ENCODE data around the gene OR10P1.

DNA sequence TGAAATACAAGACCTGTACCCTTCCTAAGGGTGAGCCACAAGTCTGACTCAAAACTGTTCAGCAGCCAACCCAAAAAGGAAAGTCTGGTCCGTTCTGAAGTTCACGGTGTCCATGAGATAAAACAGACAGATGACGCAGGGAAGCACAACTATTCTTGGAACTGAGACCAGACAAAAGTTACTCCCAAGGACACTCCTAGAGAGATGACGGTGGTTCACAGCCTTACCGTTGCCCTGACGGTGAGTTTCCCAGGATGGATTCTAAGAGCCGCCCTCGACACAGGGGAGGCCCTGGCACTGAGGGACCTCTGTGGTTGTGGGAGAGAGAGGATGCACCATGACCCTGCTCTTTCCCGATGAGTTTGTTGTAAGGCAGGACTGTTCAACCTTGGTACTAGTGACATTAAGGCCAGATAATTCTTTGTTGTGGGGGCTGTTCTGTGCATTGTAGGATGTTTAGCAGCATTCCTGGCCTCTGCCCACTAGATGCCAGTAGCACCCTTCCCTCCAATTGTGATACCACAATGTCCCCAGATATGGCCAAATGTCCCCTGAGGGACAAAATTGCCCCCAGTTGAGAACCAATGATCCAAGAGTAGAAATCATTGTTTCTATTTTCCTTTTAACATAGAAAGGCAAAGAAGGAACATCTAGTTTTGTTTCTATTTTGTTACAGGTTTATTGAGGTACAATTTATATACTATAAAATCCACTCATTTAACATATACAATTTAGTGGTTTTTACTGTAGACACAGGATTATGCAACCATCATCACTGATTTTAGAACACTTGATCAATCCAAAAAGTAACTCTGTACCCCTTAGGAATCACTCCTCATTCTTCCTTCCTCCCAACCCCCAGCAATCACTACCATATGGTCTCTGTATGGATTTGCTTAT is 23.0 kb downstream of the OR10P1 start:
- TF ChIP-seq, protein P1, sequence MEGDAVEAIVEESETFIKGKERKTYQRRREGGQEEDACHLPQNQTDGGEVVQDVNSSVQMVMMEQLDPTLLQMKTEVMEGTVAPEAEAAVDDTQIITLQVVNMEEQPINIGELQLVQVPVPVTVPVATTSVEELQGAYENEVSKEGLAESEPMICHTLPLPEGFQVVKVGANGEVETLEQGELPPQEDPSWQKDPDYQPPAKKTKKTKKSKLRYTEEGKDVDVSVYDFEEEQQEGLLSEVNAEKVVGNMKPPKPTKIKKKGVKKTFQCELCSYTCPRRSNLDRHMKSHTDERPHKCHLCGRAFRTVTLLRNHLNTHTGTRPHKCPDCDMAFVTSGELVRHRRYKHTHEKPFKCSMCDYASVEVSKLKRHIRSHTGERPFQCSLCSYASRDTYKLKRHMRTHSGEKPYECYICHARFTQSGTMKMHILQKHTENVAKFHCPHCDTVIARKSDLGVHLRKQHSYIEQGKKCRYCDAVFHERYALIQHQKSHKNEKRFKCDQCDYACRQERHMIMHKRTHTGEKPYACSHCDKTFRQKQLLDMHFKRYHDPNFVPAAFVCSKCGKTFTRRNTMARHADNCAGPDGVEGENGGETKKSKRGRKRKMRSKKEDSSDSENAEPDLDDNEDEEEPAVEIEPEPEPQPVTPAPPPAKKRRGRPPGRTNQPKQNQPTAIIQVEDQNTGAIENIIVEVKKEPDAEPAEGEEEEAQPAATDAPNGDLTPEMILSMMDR (IDR thresholded peaks at IDR 0.05; ENCODE audit: low read length): peak; percentile 30
- TF ChIP-seq EZH2phosphoT487 (IDR thresholded peaks at IDR 0.05; ENCODE audit: low read length) (no peak), EZH2 (optimal IDR thresholded peaks at IDR 0.05; ENCODE audit: low read depth, low read length) (no peak)

Measured in MM.1S (cell line).